Activated naive CD4-positive, alpha-beta T cell treated with anti-CD3 and anti-CD28 coated beads, Interleukin-2, amount 50 U/mL, for 72 hours (primary cell): ENCODE measurements around the gene NCKAP1. TPM values are rescaled to one million over a fixed set of nuclear protein-coding genes. Genes with fewer than 3 reads are reported as not detected.
"Not testable (repeated sequence)": the region's sequence is repeated elsewhere in the genome, so short reads cannot be mapped to it uniquely, and the experiment has no call there.

Source experiments
- ATAC-seq, 2 donors: fragments of 150-1000 bp; cut with Tn5 transposase; 2 replicates each; pipeline ENCODE4 v1.10.0; 2021; ENCODE audit warnings: mild to moderate bottlenecking in 2 of 2, moderate library complexity in 2 of 2
- DNase-seq, 2 donors: peaks; one replicate each; pipeline ENCODE4 v3.0.0; 2021 to 2022; ENCODE audit warnings: low spot score in 2 of 2
- H3K27ac Mint-ChIP-seq, 2 donors: one replicate each; pipeline ENCODE4 v1.8.0; 2022; ENCODE audit warnings: mild to moderate bottlenecking in 2 of 2, mixed read lengths in 2 of 2
- H3K36me3 Mint-ChIP-seq, 2 donors: one replicate each; pipeline ENCODE4 v1.8.0; 2022; ENCODE audit warnings: mixed read lengths in 2 of 2
- H3K9me3 Mint-ChIP-seq, 2 donors: one replicate each; pipeline ENCODE4 v1.8.0; 2022; ENCODE audit warnings: mixed read lengths in 2 of 2
- total RNA-seq, 2 donors: library from RNA; stranded (reverse); gene quantifications; one replicate each; pipeline ENCODE4 v1.2.3, GENCODE V29; 2022

Gene NCKAP1
- total RNA-seq, 2 donors from 2014 or later: 6.8 to 13.2 TPM

GRCh38 chr2:182887753-182888415, 150.4 kb downstream of the NCKAP1 start:
- DNase-seq (no peak), ATAC-seq (no peak)
- H3K36me3 Mint-ChIP-seq: no peaks in the 10 kb centered on the region
- H3K9me3 Mint-ChIP-seq: no peaks in the 10 kb centered on the region
- no peak overlapping the region for H3K27ac Mint-ChIP-seq

GRCh38 chr2:182887093-182887492, 151.2 kb downstream of the NCKAP1 start:
- no peaks in the 10 kb centered on the region for H3K36me3 Mint-ChIP-seq
- DNase-seq: no peak
- no peak for ATAC-seq
- H3K9me3 Mint-ChIP-seq: no peaks in the 10 kb centered on the region
- no peak overlapping the region for H3K27ac Mint-ChIP-seq

GRCh38 chr2:182885771-182886170, 152.5 kb downstream of the NCKAP1 start:
- ATAC-seq (no peak), DNase-seq (no peak)
- no peaks in the 10 kb centered on the region for H3K9me3 Mint-ChIP-seq
- no peaks in the 10 kb centered on the region for H3K36me3 Mint-ChIP-seq
- no peak overlapping the region for H3K27ac Mint-ChIP-seq

GRCh38 chr2:182883451-182883850, 154.8 kb downstream of the NCKAP1 start:
- ATAC-seq: no peak
- Mint-ChIP-seq H3K36me3 (peaks cover 0 to 6% of the 10 kb centered on the region in 2 donors), H3K27ac (no peak overlapping the region), H3K9me3 (peaks cover 0 to 4% of the 10 kb centered on the region in 2 donors)
- no peak for DNase-seq

GRCh38 chr2:182880100-182880499, 158.2 kb downstream of the NCKAP1 start:
- not testable (repeated sequence) for ATAC-seq, DNase-seq, H3K36me3 Mint-ChIP-seq, H3K27ac Mint-ChIP-seq
- peaks cover 13% of the 10 kb centered on the region in 2 donors for H3K9me3 Mint-ChIP-seq

- not testable (repeated sequence) for DNase-seq, ATAC-seq, H3K27ac Mint-ChIP-seq, H3K36me3 Mint-ChIP-seq
- H3K9me3 Mint-ChIP-seq: peaks cover 19 to 21% of the 10 kb centered on the region in 2 donors
Observed at GRCh38 chr2:182876653-182877052, 161.6 kb downstream of the NCKAP1 start.

- Mint-ChIP-seq H3K9me3 (peaks cover 6 to 7% of the 10 kb centered on the region in 2 donors), H3K27ac (no peak overlapping the region), H3K36me3 (peaks cover 0 to 10% of the 10 kb centered on the region in 2 donors)
- no peak for ATAC-seq
- DNase-seq: peak in 1 of 2 donors; percentile 11
Observed at GRCh38 chr2:182870227-182870626, 168.0 kb downstream of the NCKAP1 start.

- no peak overlapping the region for H3K27ac Mint-ChIP-seq
- H3K9me3 Mint-ChIP-seq: peaks cover 0 to 4% of the 10 kb centered on the region in 2 donors
- no peak for ATAC-seq
- DNase-seq: no peak
- peaks cover 0 to 10% of the 10 kb centered on the region in 2 donors for H3K36me3 Mint-ChIP-seq
Observed at GRCh38 chr2:182868054-182868796, 170.0 kb downstream of the NCKAP1 start.

GRCh38 chr2:182867426-182868053, 170.7 kb downstream of the NCKAP1 start:
- Mint-ChIP-seq H3K9me3 (no peaks in the 10 kb centered on the region), H3K27ac (no peak overlapping the region), H3K36me3 (peaks cover 0 to 10% of the 10 kb centered on the region in 2 donors)
- DNase-seq (no peak), ATAC-seq (no peak)

GRCh38 chr2:182866461-182867406, 171.5 kb downstream of the NCKAP1 start, which contains the start of gene FRZB:
TSS of gene FRZB (minus strand) at chr2:182866637. CDS start at chr2:182866552, 85 bp downstream.
- Mint-ChIP-seq H3K36me3 (peaks cover 0 to 9% of the 10 kb centered on the region in 2 donors), H3K27ac (no peak within 1 kb of the TSS), H3K9me3 (no peaks in the 10 kb centered on the region)
- peak in 1 of 2 donors; percentile 60 for ATAC-seq
- DNase-seq: peak in 1 of 2 donors; percentile 3

- Mint-ChIP-seq H3K9me3 (no peaks in the 10 kb centered on the region), H3K27ac (no peak overlapping the region), H3K36me3 (peaks cover 0 to 6% of the 10 kb centered on the region in 2 donors)
- no peak for DNase-seq
- peak in 1 of 2 donors; percentile 44 for ATAC-seq
Observed at GRCh38 chr2:182866095-182866460, 172.2 kb downstream of the NCKAP1 start.

- no peak for ATAC-seq
- Mint-ChIP-seq H3K27ac (no peak overlapping the region), H3K9me3 (no peaks in the 10 kb centered on the region), H3K36me3 (peaks cover 0 to 6% of the 10 kb centered on the region in 2 donors)
- no peak for DNase-seq
Observed at GRCh38 chr2:182864949-182865570, 173.2 kb downstream of the NCKAP1 start.

- no peak for ATAC-seq
- H3K36me3 Mint-ChIP-seq: peaks cover 0 to 6% of the 10 kb centered on the region in 2 donors
Observed at GRCh38 chr2:182863642-182864041, 174.6 kb downstream of the NCKAP1 start.

GRCh38 chr2:182862091-182862490, 176.2 kb downstream of the NCKAP1 start:
- DNase-seq (no peak), ATAC-seq (no peak)
- Mint-ChIP-seq H3K36me3 (peaks cover 0 to 6% of the 10 kb centered on the region in 2 donors), H3K9me3 (no peaks in the 10 kb centered on the region), H3K27ac (no peak overlapping the region)

More at GRCh38 chr2:182863642-182864041, 174.6 kb downstream of the NCKAP1 start:
- no peak overlapping the region for H3K27ac Mint-ChIP-seq
- no peak for DNase-seq
- no peaks in the 10 kb centered on the region for H3K9me3 Mint-ChIP-seq

GRCh38 chr2:182860858-182861257, 177.4 kb downstream of the NCKAP1 start:
- DNase-seq (no peak), ATAC-seq (no peak)
- peaks cover 0 to 5% of the 10 kb centered on the region in 2 donors for H3K36me3 Mint-ChIP-seq
- H3K27ac Mint-ChIP-seq: no peak overlapping the region
- no peaks in the 10 kb centered on the region for H3K9me3 Mint-ChIP-seq
